GM19438 (cell line): ENCODE data around the gene PLK3.
"Not testable (repeated sequence)": the region's sequence is repeated elsewhere in the genome, so short reads cannot be mapped to it uniquely, and the experiment has no call there.

Experiments used
- ATAC-seq: cut with Tn5 transposase; IDR thresholded peaks from one replicate; pipeline ENCODE4 v1.9.1; 2021; ENCODE audit warnings: low read depth; ENCODE audit not compliant: unreplicated experiment

Gene PLK3

DNA sequence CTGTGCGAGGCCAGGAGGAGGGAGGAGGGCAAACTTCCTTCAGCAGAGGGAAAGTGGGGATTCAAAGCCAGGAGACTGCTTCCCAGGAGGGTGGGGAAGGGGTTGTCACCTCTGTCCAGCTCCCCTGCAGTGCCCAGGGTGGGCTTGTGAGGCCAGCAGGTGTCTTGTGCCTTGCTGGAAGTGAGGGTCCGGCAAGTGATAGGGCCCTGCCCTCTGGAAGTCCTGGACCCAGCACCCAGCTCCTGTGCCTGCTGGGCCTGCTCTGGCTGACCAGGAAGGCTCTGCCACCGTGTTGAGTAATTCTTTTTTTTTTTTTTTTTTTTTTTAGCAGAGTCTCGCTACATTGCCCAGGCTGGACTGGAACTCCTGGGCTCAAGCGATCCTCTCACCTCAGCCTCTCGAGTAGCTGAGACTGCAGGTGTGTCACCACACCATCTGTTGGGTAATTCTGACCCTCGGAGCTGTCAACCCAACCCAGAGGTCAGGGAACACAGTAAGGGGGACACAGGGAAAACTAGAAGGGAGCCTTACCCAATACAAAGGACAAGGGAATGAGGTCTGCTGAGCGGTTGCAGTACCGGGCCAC lies 13.2 kb upstream of the PLK3 start:
- ATAC-seq = no peak

DNA sequence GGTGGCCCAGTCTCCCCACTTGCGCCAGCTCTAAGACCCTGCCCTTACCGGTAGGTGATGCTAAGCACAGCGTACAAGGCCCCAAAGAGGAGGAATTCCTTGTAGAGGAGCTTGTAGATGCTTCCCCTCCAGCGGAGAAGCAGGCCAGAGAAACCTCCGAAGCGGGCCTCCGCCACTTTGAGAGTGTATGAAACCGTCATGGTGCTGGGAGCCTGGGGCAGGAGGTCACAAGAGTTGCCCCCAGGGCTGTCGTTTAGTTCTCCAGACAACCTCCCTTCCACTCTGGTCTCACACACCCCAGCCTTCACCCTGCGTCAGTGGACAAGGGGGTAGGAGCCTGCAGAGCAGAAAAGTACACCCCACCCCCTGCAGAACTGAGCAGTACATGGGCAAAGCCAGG lies 12.7 kb upstream of the PLK3 start:
- ATAC-seq = no peak

DNA sequence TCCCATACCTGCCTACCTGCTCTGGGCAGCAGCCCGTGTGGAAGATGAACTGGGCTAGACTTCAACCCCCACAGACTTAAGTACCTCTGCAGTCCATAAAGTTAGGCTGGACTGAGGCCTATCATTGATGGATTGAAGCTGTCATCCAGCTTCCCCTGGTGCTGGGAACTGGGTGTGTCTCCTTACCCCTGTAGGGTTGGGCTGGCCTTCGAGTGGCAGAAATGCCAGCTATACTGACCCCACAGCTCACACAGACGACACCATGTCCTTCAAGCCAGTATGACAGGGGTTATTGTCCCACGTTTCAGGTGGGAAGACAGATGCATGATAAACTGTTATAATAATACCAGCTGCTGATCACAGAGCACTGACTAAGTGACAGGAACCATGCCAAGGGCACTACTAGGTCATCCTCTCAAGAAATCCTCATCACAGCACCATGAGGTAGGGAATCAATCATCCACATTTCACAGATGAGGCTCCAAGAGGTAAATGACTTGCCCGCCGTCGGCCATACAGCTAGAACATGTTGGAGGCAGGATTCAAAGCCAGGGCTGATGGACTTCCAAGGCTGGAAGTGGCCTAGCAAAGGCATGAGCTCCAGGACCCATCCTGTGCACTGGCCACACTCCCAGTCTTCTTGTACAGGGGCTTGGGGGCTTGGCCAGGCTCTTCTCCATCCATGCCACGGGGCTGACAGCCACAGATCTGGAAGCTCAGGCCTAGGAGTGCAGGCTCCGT lies 11.9 kb upstream of the PLK3 start, which contains the start of gene BEST4:
Gene BEST4 (minus strand): TSS at position 51 of the 741 bp plus-strand sequence. CDS start 465 bp downstream, outside the sequence.
- no peak for ATAC-seq

DNA sequence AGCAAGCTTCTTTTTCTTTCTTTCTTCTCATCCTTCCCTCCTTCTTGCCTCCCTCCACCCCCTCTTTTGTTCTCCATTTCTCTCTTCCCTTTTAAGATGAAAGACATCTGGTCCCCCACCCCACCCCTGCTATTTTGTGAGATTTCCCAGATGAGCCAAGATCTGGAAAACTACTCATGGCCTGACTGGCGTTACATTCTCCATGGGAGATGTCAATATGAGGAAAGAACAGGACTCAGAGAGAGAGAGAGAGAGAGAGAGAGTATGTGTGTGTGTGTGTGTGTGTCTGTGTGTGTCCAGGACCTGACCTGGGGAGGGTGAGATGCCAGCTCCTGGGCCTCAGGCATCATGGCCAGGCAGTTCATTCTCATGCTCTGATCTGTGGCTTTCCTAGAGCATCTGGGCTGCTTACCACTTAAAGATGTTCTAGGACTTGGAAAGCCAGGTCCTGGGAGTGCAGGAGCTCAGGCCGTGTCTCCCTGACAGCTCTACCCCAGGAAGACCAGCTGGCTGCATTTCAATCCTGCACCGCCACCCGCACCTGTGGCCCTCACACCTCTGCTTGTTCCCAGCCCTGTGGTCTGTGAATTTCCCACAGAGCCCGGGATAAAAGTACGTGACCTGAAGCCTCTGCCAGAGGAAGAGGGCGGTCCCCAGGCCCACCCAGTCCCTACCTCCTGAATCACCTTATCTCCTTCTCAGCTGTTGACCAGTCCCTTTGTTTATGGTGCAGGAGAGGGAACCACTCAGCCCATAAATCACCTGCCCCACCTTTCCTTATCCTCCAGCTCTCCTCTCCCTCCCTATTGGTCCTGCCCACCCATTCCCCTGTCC lies 9.0 kb upstream of the PLK3 start:
- ATAC-seq = no peak

DNA sequence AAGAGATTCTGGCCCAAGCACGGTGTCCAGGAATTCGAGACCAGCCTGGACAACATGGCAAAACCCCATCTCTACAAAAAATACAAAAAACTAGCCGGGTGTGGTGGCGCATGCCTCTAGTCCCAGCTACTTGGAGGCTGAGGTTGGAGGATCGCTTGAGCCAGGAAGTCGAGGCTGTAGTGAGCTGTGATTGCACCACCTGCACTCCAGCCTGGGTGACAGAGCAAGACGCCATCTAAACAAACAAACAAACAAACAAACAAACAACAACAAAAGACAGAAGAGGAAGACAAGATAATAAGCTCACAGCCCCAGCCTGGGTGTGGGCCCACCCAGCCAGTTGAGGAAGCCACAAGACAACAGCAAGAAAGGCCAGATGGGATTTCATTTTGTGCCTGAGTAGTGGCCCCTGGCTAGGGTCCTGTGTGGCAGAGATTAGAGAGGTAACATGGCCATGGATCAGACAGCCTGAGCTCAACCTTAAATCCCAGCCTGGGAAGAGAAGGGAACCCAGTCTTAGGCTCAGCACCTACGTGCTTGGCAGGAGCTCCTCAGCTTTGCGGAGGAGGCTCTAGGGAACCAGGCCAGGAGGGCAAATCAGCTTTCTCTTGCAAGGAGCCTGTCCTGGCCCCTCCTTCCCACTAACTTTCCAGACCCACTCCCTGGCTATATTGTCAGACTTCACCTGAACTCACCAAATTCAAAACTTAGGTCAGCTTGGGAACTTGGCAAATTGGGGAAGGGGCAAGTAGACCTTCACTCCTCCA lies 7.3 kb upstream of the PLK3 start:
- ATAC-seq = no peak

DNA sequence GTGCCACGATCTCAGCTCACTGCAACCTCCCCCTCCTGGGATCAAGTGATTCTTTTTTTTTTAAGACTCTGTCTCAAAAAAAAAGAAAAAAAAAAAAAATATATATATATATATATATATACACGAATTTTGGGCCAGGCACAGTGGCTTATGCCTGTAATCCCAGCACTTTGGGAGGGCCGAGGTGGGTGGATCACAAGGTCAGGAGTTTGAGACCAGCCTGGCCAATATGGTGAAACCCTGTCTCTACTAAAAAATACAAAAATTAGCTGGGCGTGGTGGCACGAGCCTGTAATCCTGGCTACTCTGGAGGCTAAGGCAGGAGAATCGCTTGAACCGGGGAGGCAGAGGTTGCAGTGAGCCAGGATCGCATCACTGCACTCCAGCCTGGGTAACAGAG lies 2.3 kb upstream of the PLK3 start:
- ATAC-seq = not testable (repeated sequence)

DNA sequence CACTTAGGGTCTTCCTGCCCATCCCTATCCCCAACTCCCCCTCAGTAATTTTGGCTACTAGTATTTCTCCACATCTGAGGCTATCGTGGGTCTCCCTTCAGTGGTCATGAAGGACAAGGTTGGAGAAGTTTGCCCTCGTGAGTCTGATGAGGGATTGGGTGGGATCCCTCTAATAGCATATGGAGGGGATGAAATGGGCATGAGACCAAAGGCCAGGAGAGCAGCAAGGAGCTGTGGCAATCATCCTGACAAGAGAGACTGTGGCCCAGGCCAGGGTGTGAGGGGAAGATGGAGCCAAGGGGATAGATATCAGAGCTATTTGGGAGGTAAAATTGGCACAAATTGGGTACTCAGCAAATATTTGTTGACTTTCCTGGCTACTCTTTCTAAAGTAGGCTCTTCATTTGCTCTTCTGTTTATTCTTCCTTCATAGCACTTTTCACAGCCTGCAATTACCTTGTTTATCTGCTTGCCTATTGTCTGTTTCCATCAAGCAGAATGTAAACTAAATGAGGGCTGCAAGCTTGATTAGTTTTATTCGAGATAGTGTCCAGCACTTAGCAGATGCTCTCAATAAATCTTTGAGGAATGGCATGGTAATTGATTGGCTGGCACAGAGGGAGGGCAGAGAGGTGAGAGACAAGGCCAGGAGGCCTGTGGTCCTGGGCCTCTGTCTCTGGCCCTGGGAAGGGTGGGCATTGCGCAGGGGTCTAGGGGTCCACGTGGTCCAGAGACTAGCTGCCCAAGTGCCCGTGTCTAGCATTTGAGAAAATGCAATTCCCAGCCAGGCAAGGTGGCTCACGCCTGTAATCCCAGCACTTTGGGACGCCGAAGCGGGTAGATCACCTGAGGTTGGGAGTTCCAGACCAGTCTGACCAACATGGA lies 1.5 kb upstream of the PLK3 start:
- ATAC-seq = no peak

DNA sequence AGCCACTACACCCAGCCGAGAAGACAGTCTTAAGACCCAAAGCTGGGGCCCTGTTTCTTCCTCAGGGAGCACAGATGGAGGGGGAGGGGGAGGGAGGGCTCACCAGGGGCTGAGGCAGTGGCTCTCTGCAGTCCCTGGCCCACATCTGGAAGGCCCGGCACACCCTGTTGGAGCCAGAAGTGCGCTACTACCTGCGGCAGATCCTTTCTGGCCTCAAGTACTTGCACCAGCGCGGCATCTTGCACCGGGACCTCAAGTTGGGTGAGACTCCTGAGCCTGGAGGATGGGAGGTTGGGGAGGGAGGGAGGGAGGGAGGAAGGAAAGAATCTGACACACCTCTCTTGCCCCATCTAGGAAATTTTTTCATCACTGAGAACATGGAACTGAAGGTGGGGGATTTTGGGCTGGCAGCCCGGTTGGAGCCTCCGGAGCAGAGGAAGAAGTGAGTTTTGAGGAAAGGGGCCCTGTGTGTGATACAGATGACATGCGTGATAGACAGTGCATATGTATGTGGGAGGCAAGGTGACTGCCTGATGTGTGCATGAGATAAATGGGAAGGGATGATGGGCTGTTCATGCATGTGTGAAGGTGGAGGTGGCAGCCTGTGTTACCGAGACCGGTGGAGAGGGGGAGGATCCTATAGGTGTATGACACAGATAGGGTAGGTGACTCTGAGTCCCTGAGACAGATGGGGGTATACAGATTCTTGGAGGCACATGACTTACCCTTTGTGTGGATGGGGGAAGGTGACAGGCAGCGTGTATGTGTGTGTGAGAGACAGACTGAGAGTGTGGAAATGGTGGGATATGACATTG lies 1.5 kb downstream of the PLK3 start:
- no peak for ATAC-seq

DNA sequence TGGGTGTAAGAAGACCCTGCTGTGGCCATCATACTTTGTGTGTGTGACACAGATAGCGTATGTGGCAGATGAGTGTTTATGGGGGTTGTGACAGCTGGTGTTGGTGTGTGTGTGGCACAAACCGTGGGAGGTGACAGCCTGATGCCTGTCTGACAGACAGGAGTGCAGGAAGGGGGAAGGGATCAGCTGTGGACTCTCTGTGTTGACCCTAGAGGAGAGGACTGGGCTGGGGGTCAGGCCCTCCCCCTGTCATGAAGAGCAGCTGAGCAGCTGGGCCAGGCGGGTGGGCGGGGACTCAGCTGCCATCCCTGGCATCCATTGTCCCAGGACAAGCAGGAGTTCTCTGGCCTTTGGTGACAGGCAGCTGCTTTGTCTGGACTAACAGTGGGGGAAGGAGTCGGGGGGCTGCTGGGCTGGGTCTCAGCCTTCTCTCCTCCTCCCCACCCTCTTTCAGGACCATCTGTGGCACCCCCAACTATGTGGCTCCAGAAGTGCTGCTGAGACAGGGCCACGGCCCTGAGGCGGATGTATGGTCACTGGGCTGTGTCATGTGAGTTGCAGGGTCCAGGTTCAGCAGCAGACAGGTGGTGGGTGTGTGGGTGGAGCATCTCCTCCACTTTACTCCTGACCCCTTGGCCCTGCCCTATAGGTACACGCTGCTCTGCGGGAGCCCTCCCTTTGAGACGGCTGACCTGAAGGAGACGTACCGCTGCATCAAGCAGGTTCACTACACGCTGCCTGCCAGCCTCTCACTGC lies 2.3 kb downstream of the PLK3 start:
- ATAC-seq = no peak

DNA sequence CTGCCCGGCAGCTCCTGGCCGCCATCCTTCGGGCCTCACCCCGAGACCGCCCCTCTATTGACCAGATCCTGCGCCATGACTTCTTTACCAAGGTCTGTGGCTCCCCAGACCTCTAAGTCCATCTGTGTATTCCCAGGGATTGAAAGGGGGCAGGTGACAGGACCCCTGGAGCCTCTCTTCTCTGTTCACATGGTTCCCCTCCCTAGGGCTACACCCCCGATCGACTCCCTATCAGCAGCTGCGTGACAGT lies 2.8 kb downstream of the PLK3 start:
- ATAC-seq = no peak

DNA sequence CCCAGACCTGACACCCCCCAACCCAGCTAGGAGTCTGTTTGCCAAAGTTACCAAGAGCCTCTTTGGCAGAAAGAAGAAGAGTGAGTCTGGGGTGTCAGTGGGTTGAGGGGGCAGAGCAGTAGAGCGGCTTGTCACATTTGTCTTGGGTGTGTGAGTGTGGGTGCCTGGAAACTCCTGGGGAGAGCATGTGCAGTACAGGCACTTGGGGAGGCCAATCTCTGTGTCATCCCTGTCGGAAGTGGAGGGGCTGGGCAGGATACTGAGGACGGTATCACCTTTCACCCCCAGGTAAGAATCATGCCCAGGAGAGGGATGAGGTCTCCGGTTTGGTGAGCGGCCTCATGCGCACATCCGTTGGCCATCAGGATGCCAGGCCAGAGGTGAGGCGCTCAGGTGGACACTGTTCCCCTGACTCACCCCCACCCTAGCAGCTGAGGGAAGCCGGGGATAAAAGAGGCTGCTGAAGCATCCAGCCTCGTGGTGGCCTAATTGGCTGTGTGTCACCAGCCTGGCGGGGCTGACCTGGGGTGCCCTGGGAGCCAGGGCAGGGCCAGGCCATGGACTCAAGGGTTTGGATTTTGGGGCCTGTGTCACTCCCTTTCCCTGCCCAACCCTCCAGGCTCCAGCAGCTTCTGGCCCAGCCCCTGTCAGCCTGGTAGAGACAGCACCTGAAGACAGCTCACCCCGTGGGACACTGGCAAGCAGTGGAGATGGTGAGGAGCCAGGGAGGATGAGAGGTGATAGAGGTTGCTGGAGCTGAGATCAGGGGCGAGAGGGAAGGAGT lies 3.3 kb downstream of the PLK3 start:
- no peak for ATAC-seq

DNA sequence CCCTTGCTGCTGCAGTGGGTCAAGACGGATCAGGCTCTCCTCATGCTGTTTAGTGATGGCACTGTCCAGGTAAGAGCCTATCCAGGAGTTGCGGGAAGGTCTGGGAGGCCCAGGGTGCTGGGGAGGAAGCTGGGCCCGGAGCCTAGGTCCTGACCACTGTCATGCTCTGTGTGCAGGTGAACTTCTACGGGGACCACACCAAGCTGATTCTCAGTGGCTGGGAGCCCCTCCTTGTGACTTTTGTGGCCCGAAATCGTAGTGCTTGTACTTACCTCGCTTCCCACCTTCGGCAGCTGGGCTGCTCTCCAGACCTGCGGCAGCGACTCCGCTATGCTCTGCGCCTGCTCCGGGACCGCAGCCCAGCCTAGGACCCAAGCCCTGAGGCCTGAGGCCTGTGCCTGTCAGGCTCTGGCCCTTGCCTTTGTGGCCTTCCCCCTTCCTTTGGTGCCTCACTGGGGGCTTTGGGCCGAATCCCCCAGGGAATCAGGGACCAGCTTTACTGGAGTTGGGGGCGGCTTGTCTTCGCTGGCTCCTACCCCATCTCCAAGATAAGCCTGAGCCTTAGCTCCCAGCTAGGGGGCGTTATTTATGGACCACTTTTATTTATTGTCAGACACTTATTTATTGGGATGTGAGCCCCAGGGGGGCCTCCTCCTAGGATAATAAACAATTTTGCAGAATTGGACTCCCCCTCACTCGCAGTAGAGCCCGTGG lies 5.3 kb downstream of the PLK3 start:
- ATAC-seq = no peak

DNA sequence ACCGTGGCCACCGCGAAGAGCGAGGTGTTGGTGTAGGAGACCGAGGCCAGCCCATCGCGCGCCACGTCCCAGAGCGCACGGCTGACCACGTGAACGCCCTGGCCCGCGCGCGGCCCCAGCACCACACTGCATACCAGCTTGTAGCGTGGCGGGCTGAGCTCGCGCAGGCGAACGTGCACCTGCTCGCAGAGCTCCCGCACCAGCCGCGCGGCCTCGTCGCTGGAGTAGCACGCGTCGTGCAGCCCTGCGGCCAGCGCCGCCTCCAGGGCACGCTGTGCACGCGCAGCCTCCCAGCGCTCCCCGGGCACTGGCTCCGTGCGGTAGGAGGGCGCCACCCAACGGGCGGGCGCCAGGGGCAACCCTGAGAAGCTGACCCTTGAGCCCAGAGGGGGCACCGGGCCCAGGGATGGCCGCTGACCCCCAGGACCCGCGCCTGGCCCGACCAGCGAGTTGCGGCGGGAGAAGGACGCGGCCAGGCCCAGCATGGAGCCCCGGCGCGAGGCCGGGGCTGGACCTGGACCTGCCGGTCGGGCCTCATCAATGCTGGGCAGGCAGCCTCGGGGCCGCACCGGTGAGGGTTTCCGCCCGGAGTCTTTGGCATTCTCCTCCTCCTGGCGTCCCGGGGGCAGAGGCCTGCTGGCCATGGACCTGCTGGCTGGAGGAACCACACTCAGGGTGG lies 6.0 kb downstream of the PLK3 start:
- no peak for ATAC-seq

DNA sequence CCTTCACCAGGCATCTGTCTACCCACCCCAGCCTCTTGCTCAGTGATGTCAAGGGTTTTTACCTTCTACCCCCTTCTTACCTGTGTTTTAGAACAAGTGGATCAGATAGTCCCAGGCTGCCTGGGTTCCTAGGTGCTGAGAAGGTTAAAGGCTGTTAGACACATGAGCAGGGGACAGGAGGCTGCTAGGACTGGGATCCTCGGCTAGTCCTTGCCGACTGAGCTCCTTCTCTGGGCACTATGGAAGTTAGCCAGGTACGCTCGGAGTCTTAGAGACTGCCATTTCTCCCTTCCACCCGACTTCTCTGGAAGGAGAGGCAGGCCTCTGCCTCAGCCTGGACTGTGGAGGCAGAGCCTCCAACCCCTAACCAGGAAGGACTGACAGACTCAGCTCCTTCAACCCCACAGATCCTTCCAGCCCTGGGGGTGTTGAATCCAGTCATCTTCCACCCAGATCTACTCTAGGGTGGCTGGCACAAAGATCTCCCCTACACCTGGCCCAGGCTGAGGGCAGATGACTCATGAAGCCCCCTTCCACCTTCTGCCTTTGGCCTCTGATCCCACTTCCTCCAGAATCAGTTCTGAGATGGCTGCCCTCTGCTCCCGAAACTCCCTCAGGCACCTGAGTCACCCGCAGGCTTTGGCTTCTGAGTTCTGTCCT lies 6.7 kb downstream of the PLK3 start, which contains the start of gene DYNLT4:
Gene DYNLT4 (minus strand): TSS at position 648 of the 660 bp plus-strand sequence. CDS start 683 bp downstream, outside the sequence.
- no peak for ATAC-seq

DNA sequence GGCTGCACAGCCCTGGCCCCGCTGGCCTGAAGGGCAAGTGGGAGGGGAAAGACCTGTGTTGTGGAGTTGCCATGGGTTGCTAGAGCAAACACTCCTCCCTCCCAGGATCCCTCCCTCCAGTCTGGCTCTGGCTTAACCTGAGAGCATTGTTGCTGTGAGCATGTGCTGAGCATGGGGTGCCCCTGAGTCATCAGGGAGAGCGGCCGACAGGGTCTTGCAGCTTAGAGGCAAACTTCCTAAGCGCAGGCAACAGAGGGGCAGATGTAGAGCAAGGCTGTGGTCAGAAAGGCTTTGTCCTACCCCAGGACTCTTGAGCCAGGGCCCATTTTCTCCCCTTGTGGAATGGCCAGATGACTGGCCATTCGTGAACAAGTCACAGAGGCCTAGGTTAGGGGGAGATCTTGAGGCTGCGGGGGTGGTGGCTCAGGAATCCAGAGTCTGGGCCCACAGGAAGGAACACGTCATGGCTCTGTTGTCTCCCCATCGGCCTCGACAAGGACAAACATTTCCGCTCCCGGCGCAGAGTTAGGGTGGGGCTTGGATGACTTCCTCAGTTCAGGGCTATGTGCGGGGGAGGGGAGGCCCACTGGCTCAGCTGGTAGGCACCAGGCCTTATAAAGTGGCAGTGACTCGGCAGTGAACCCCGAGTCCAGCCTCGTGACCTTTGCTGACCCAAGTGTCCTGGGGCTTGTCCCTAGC lies 7.3 kb downstream of the PLK3 start:
- no peak for ATAC-seq
